Endodermal cell (in vitro differentiated cells): ENCODE data around the gene C4orf17. TPM values are rescaled to one million over a fixed set of nuclear protein-coding genes. Genes with fewer than 3 reads are reported as not detected.

Experiments
- DNase-seq: peaks from one replicate; pipeline ENCODE4 v3.0.0-alpha.2; 2017
- H3K27ac ChIP-seq: 2 replicates; pipeline ENCODE4 v1.5.1; 2013; ENCODE audit warnings: mild to moderate bottlenecking, low read depth, low read length, moderate library complexity
- H3K27me3 ChIP-seq: 2 replicates; pipeline ENCODE4 v1.6.1; 2013; ENCODE audit warnings: mild to moderate bottlenecking, low read length, moderate library complexity; ENCODE audit not compliant: insufficient read depth, control insufficient read depth, poor library complexity, severe bottlenecking
- H3K36me3 ChIP-seq: 2 replicates; pipeline ENCODE4 v1.7.0; 2013; ENCODE audit warnings: mild to moderate bottlenecking, low read length, moderate library complexity; ENCODE audit not compliant: control insufficient read depth, insufficient read depth
- H3K4me1 ChIP-seq: one replicate; pipeline ENCODE4 v1.7.0; 2013; ENCODE audit warnings: low read length; ENCODE audit not compliant: control insufficient read depth, insufficient read depth
- H3K4me3 ChIP-seq: 2 replicates; pipeline ENCODE4 v1.5.1; 2013; ENCODE audit warnings: mild to moderate bottlenecking, low read length, moderate library complexity
- H3K9ac ChIP-seq: 2 replicates; pipeline ENCODE4 v1.6.1; 2013; ENCODE audit warnings: mild to moderate bottlenecking, low read length, moderate library complexity; ENCODE audit not compliant: poor library complexity, severe bottlenecking; ENCODE audit errors: extremely low read depth
- H3K9me3 ChIP-seq: 2 replicates; pipeline ENCODE4 v1.6.1; 2013; ENCODE audit warnings: mild to moderate bottlenecking, low read length, moderate library complexity; ENCODE audit not compliant: control insufficient read depth
- H3K27ac Mint-ChIP-seq: 2 replicates; pipeline ENCODE4 v1.8.0; 2020; ENCODE audit warnings: mixed read lengths
- H3K27me3 Mint-ChIP-seq: 2 replicates; pipeline ENCODE4 v1.8.0; 2021; ENCODE audit warnings: mild to moderate bottlenecking, mixed read lengths; ENCODE audit not compliant: insufficient read depth
- H3K36me3 Mint-ChIP-seq: 2 replicates; pipeline ENCODE4 v1.8.0; 2020; ENCODE audit warnings: low read depth, mixed read lengths
- H3K4me1 Mint-ChIP-seq: 2 replicates; pipeline ENCODE4 v1.8.0; 2020; ENCODE audit warnings: mixed read lengths
- H3K4me3 Mint-ChIP-seq: 2 replicates; pipeline ENCODE4 v1.8.0; 2020; ENCODE audit warnings: mild to moderate bottlenecking, moderate library complexity, mixed read lengths
- H3K9me3 Mint-ChIP-seq: 2 replicates; pipeline ENCODE4 v1.8.0; 2020; ENCODE audit warnings: mild to moderate bottlenecking, mixed read lengths
- CTCF ChIP-seq: fragments of 200-600 bp; sonication (generic); conservative IDR thresholded peaks from 2 replicates; pipeline ENCODE4 v1.5.0; 2021; ENCODE audit warnings: antibody characterized with exemption, mild to moderate bottlenecking
- WGBS, 2 experiments: methylation state at CpG; one replicate each; pipeline versions ENCODE4 v1.1.5 to v1.1.7; 2013; ENCODE audit warnings: missing lambda C conversion rate in 2 of 2, mixed read lengths in 1 of 2; ENCODE audit not compliant: insufficient coverage in 1 of 2, insufficient read length in 1 of 2; 5-methylcytosine and 5-hydroxymethylcytosine counted together
- total RNA-seq, 2 donors: library from RNA; stranded (reverse); fragmentation: NEBNext Ultra II Directional in 1 of 2; extraction: Animal tissue kit (Norgen Biotek cat#: 25700) in 1 of 2; gene quantifications; 2 replicates in 1 of 2; 3 replicates in 1 of 2; pipeline ENCODE4 v1.2.1, GENCODE V29; 2021

Gene C4orf17
- total RNA-seq, 2 donors from 2014 or later = not detected

- no peak overlapping the region for H3K27ac Mint-ChIP-seq
Measured at GRCh38 chr4:99507762-99508161, 3.1 kb upstream of the C4orf17 start.

GRCh38 chr4:99518601-99519295 lies 7.9 kb downstream of the C4orf17 start:
- H3K27me3 Mint-ChIP-seq = no peaks in the 10 kb centered on the region
- Histone ChIP-seq H3K36me3 (no peaks in the 10 kb centered on the region), H3K9me3 (no peaks in the 10 kb centered on the region), H3K27ac (no peak overlapping the region), H3K4me1 (no peaks in the 10 kb centered on the region), H3K4me3 (no peak overlapping the region), H3K9ac (no peak overlapping the region), H3K27me3 (no peaks in the 10 kb centered on the region)
- no peaks in the 10 kb centered on the region for H3K4me1 Mint-ChIP-seq
- no peaks in the 10 kb centered on the region for H3K9me3 Mint-ChIP-seq
- DNase-seq = no peak
- H3K27ac Mint-ChIP-seq = no peak overlapping the region
- no peak for TF ChIP-seq CTCF
- WGBS, 2 experiments = 90 to 95% methylated on average over 2 to 6 of the region's 6 CpGs
- no peaks in the 10 kb centered on the region for H3K36me3 Mint-ChIP-seq
- H3K4me3 Mint-ChIP-seq = no peak overlapping the region

More at GRCh38 chr4:99507762-99508161, 3.1 kb upstream of the C4orf17 start:
- no peaks in the 10 kb centered on the region for H3K36me3 ChIP-seq
- H3K4me1 Mint-ChIP-seq = peaks cover 4% of the 10 kb centered on the region
- no peaks in the 10 kb centered on the region for H3K27me3 ChIP-seq
- no peaks in the 10 kb centered on the region for H3K36me3 Mint-ChIP-seq
- peaks cover 4% of the 10 kb centered on the region for H3K9me3 ChIP-seq
- H3K4me3 ChIP-seq = no peak overlapping the region
- H3K4me1 ChIP-seq = no peaks in the 10 kb centered on the region
- no peaks in the 10 kb centered on the region for H3K9me3 Mint-ChIP-seq
- no peaks in the 10 kb centered on the region for H3K27me3 Mint-ChIP-seq
- no peak for TF ChIP-seq CTCF
- no peak overlapping the region for H3K9ac ChIP-seq
- no peak overlapping the region for H3K4me3 Mint-ChIP-seq
- no peak overlapping the region for H3K27ac ChIP-seq
- no peak for DNase-seq

- Mint-ChIP-seq H3K4me3 (no peak overlapping the region), H3K36me3 (no peaks in the 10 kb centered on the region), H3K9me3 (no peaks in the 10 kb centered on the region), H3K4me1 (no peaks in the 10 kb centered on the region), H3K27ac (no peak overlapping the region), H3K27me3 (no peaks in the 10 kb centered on the region)
- H3K27ac ChIP-seq = no peak overlapping the region
- no peaks in the 10 kb centered on the region for H3K27me3 ChIP-seq
- H3K9me3 ChIP-seq = no peaks in the 10 kb centered on the region
- no peak for DNase-seq
- no peak overlapping the region for H3K4me3 ChIP-seq
- no peaks in the 10 kb centered on the region for H3K36me3 ChIP-seq
- H3K9ac ChIP-seq = no peak overlapping the region
- TF ChIP-seq CTCF = no peak
- H3K4me1 ChIP-seq = no peaks in the 10 kb centered on the region
Measured at GRCh38 chr4:99529228-99529627, 18.4 kb downstream of the C4orf17 start.
